Nephron progenitor cell (in vitro differentiated cells): ENCODE data around the gene COL27A1.

Source experiments
- DNase-seq: peaks from one replicate; pipeline ENCODE4 v3.0.0; 2021
- H3K27ac Mint-ChIP-seq: 2 replicates; pipeline ENCODE4 v1.8.0; 2021; ENCODE audit warnings: mild to moderate bottlenecking, moderate library complexity, mixed read lengths
- H3K27me3 Mint-ChIP-seq: 2 replicates; pipeline ENCODE4 v1.8.0; 2021; ENCODE audit warnings: mild to moderate bottlenecking, low read depth, mixed read lengths; ENCODE audit not compliant: poor library complexity
- H3K36me3 Mint-ChIP-seq: 2 replicates; pipeline ENCODE4 v1.8.0; 2021; ENCODE audit warnings: low read depth, mixed read lengths
- H3K4me1 Mint-ChIP-seq: 2 replicates; pipeline ENCODE4 v1.8.0; 2021; ENCODE audit warnings: mixed read lengths
- H3K4me3 Mint-ChIP-seq: 2 replicates; pipeline ENCODE4 v1.8.0; 2021; ENCODE audit warnings: mild to moderate bottlenecking, moderate library complexity, mixed read lengths
- H3K9me3 Mint-ChIP-seq: 2 replicates; pipeline ENCODE4 v1.8.0; 2021; ENCODE audit warnings: mild to moderate bottlenecking, moderate library complexity, mixed read lengths
- CTCF ChIP-seq: fragments of 200-600 bp; sonication (generic); IDR thresholded peaks from 2 replicates; pipeline ENCODE4 v1.5.0; 2021; ENCODE audit warnings: antibody characterized with exemption

Gene COL27A1

GRCh38 chr9:114202396-114202795, 47.1 kb downstream of the COL27A1 start:
- Mint-ChIP-seq H3K27ac (no peak overlapping the region), H3K4me1 (peaks cover 39% of the 10 kb centered on the region), H3K27me3 (peaks cover 6% of the 10 kb centered on the region), H3K4me3 (no peak overlapping the region), H3K36me3 (peaks cover 13% of the 10 kb centered on the region), H3K9me3 (no peaks in the 10 kb centered on the region)
- no peak for TF ChIP-seq CTCF
- DNase-seq: no peak

GRCh38 chr9:114202849-114203248, 47.5 kb downstream of the COL27A1 start:
- peaks cover 13% of the 10 kb centered on the region for H3K36me3 Mint-ChIP-seq
- no peaks in the 10 kb centered on the region for H3K9me3 Mint-ChIP-seq
- no peak overlapping the region for H3K4me3 Mint-ChIP-seq
- DNase-seq: no peak
- peaks cover 40% of the 10 kb centered on the region for H3K4me1 Mint-ChIP-seq
- no peak for TF ChIP-seq CTCF
- H3K27me3 Mint-ChIP-seq: peaks cover 6% of the 10 kb centered on the region
- no peak overlapping the region for H3K27ac Mint-ChIP-seq

- peaks cover 40% of the 10 kb centered on the region for H3K4me1 Mint-ChIP-seq
- peaks cover 13% of the 10 kb centered on the region for H3K36me3 Mint-ChIP-seq
- no peak overlapping the region for H3K27ac Mint-ChIP-seq
- peaks cover 6% of the 10 kb centered on the region for H3K27me3 Mint-ChIP-seq
- no peak for DNase-seq
- H3K9me3 Mint-ChIP-seq: no peaks in the 10 kb centered on the region
- no peak overlapping the region for H3K4me3 Mint-ChIP-seq
- no peak for TF ChIP-seq CTCF
These were observed 48.2 kb downstream of the COL27A1 start for GRCh38 chr9:114203410-114204140.

GRCh38 chr9:114204265-114204664, 48.9 kb downstream of the COL27A1 start:
- Mint-ChIP-seq H3K9me3 (no peaks in the 10 kb centered on the region), H3K27ac (peak overlapping the region; percentile 78), H3K27me3 (peaks cover 6% of the 10 kb centered on the region), H3K36me3 (peaks cover 13% of the 10 kb centered on the region), H3K4me3 (no peak overlapping the region), H3K4me1 (peaks cover 40% of the 10 kb centered on the region)
- no peak for DNase-seq
- TF ChIP-seq CTCF: no peak

- DNase-seq: no peak
- Mint-ChIP-seq H3K4me1 (peaks cover 29% of the 10 kb centered on the region), H3K27ac (peak overlapping the region; percentile 45), H3K27me3 (peaks cover 6% of the 10 kb centered on the region), H3K9me3 (no peaks in the 10 kb centered on the region), H3K36me3 (peaks cover 18% of the 10 kb centered on the region), H3K4me3 (no peak overlapping the region)
- no peak for TF ChIP-seq CTCF
These were observed 50.1 kb downstream of the COL27A1 start for GRCh38 chr9:114205171-114206015.
